ENCODE measurements around the gene RARB. TPM values are rescaled to one million over a fixed set of nuclear protein-coding genes. Genes with fewer than 3 reads are reported as not detected.

RARB gene
- total RNA-seq, 1 donor from 2014 or later: 17.6 TPM

GRCh38 chr3:25572336-25572735 lies 144.3 kb downstream of the RARB start:
- no peak for DNase-seq (ENCODE audit: extremely low read depth, low read depth, low spot score)

GRCh38 chr3:25572919-25573385 lies 144.9 kb downstream of the RARB start:
- no peak for DNase-seq (ENCODE audit: extremely low read depth, low read depth, low spot score)

GRCh38 chr3:25573386-25574171 lies 145.5 kb downstream of the RARB start:
- no peak for DNase-seq (ENCODE audit: extremely low read depth, low read depth, low spot score)

- DNase-seq (ENCODE audit: extremely low read depth, low read depth, low spot score): no peak
These were observed 146.2 kb downstream of the RARB start for GRCh38 chr3:25574172-25574765.

- no peak for DNase-seq (ENCODE audit: extremely low read depth, low read depth, low spot score)
These were observed 146.9 kb downstream of the RARB start for GRCh38 chr3:25575001-25575400.

GRCh38 chr3:25576146-25576545 lies 148.1 kb downstream of the RARB start:
- no peak for DNase-seq (ENCODE audit: extremely low read depth, low read depth, low spot score)

- DNase-seq (ENCODE audit: extremely low read depth, low read depth, low spot score): no peak
These were observed 148.9 kb downstream of the RARB start for GRCh38 chr3:25576831-25577454.

GRCh38 chr3:25578059-25578458 lies 150.0 kb downstream of the RARB start:
- DNase-seq (ENCODE audit: extremely low read depth, low read depth, low spot score): no peak

- no peak for DNase-seq (ENCODE audit: extremely low read depth, low read depth, low spot score)
These were observed 152.5 kb downstream of the RARB start for GRCh38 chr3:25580534-25580933.

- no peak for DNase-seq (ENCODE audit: extremely low read depth, low read depth, low spot score)
These were observed 153.3 kb downstream of the RARB start for GRCh38 chr3:25581335-25581734.

GRCh38 chr3:25581823-25582222 lies 153.8 kb downstream of the RARB start:
- no peak for DNase-seq (ENCODE audit: extremely low read depth, low read depth, low spot score)

GRCh38 chr3:25582242-25582641 lies 154.2 kb downstream of the RARB start:
- DNase-seq (ENCODE audit: extremely low read depth, low read depth, low spot score): no peak

GRCh38 chr3:25583343-25583742 lies 155.3 kb downstream of the RARB start:
- DNase-seq (ENCODE audit: extremely low read depth, low read depth, low spot score): no peak

- DNase-seq (ENCODE audit: extremely low read depth, low read depth, low spot score): no peak
These were observed 156.1 kb downstream of the RARB start for GRCh38 chr3:25584011-25584789.

- DNase-seq (ENCODE audit: extremely low read depth, low read depth, low spot score): no peak
These were observed 157.5 kb downstream of the RARB start for GRCh38 chr3:25585361-25586166.

- DNase-seq (ENCODE audit: extremely low read depth, low read depth, low spot score): no peak
These were observed 158.1 kb downstream of the RARB start for GRCh38 chr3:25586167-25586505.

GRCh38 chr3:25586553-25586952 lies 158.5 kb downstream of the RARB start:
- DNase-seq (ENCODE audit: extremely low read depth, low read depth, low spot score): no peak

- no peak for DNase-seq (ENCODE audit: extremely low read depth, low read depth, low spot score)
These were observed 159.0 kb downstream of the RARB start for GRCh38 chr3:25587094-25587493.

GRCh38 chr3:25587526-25587925 lies 159.5 kb downstream of the RARB start:
- DNase-seq (ENCODE audit: extremely low read depth, low read depth, low spot score): no peak

GRCh38 chr3:25587975-25588374 lies 159.9 kb downstream of the RARB start:
- no peak for DNase-seq (ENCODE audit: extremely low read depth, low read depth, low spot score)

Data from glomerular endothelial cell (primary cell).